ENCODE data around the gene ARPC5L.

- no peak for TF ChIP-seq EZH2 (IDR thresholded peaks at IDR 0.05; ENCODE audit: low read length, unreplicated experiment)
- TF ChIP-seq CTCF (conservative IDR thresholded peaks at IDR 0.05; ENCODE audit: low read depth, low read length), result no peak
These were observed 18.4 kb upstream of the ARPC5L start for GRCh38 chr9:124843456-124844034.

Data from PC-3 (cell line).